ENCODE results near the gene EGFLAM.

EGFLAM gene

DNA sequence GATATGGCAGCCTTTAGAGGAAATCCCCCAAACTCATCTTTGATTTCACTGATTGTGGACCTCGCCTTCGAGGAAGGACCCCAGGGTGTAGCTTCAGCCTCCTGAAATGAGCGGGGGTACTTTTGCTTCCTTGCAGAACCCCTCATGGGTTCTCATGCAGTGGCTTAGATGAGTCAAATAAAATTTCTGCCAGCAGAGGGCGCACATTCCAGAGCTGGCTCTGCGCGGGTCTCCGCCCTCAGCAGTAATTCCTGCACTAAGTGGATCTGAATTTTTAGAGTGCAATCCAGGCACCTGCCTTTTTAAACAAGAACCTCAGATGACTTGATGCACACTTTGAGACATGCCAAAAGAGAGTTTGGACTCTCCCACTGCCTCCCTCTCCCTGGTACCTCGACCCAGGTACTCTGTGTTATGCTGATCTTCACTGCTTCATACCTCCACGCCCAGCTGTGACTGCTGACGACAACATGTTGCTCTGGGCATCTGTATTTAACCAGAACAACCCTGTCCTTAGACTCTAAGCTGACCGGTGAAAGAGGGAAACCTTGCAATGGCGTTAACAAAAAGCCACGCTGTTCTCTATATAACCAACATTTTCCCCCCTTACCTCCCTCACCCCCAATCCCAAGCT lies 7.3 kb downstream of the EGFLAM start:
- DNase-seq (ENCODE audit: low spot score): peak; percentile 29
- peak; percentile 29 for FAIRE-seq

DNA sequence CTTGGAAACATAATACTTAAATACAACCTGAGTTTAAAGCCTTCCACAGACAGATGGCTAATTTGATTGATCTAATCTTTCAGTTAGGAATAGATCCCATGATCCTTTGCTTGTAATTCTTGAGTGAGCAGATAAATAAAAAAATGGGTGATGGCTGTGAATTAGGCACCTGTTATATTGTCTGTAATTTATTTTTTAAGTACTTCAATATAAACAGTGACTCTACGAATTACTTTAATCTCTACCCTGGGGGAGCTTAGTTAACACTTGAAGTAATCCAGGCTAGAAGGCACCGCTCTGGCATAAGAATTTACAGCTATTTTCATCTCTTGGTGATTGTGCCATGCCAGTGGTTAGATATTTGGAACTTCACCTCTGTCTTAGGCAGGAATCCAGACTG lies 9.0 kb downstream of the EGFLAM start:
- FAIRE-seq: no peak
- no peak for DNase-seq (ENCODE audit: low spot score)

DNA sequence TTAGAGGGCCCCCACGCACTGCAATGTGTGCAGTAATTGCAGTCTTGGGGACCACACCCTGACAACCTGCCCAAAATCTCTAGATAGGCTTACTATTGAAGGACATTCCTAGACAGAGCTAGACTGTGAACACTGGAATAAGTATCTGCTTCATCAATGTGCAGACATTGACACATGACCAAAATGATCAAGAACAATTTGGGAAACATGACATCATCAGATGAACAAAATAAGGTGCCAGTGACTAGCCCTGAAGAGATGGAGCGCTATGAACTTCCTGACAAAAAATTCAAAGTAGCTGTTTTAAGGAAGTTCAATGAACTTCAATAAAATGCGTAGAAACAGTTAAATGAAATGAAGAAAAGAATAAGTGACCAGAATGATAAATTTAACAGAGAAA lies 15.3 kb downstream of the EGFLAM start:
- FAIRE-seq (no peak), DNase-seq (ENCODE audit: low spot score) (no peak)

DNA sequence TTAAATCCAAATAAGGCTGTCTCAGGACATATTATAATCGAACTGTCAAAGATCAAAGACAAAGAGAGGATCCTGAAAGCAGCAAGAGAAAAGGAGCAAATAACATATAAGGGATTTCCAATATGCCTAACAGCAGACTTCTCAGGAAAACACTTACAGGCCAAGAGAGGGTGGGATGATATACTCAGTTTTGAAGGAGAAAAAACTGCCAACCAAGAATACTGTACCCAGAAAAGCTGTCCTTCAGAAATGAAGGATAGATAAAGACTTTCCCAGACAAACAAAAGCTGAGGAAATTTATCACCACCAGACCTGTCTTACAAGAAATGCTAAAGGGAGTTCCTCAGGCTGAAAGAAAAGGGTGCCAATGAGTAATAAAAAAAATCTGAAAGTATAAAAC lies 16.0 kb downstream of the EGFLAM start:
- FAIRE-seq: no peak
- DNase-seq (ENCODE audit: low spot score): no peak

DNA sequence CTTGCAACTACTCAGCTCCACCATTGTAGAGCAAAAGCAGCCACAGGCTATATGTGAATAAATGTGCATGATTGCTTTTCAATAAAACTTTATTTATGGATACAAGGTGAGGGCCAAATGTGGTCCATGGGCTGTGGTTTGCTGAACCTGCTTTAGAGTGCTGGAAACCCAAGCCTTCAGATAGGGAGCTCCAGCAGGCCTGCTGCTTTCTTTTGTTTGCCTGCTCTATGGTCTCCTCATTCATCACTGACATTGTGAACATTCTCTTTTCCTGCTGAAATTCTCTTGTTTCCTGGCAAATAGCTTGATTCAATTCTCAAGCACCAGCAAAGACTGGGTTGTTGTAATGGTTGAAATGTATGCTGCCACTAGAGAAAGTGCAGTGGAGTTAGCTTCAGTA lies 26.0 kb downstream of the EGFLAM start:
- FAIRE-seq (no peak), DNase-seq (ENCODE audit: low spot score) (no peak)

DNA sequence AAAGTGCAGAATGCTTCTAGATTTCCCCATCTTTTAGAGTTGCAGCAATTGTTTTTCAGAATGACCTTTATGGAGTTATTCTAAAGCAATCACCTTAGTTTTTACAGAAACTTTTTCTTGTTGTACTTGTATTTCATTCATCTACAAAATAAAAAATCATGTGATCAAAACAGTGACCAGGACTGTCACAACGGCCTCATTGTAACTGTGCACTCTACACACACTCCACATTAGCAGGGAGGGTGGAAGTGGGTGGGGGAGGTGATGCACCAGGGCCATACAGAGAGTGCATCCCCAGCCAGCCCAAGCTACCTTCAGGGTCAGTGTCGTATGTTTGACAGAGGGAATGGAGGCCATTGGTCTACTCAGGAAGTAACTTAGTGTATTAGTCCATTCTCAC lies 26.9 kb downstream of the EGFLAM start:
- DNase-seq (ENCODE audit: low spot score) (no peak), FAIRE-seq (no peak)

DNA sequence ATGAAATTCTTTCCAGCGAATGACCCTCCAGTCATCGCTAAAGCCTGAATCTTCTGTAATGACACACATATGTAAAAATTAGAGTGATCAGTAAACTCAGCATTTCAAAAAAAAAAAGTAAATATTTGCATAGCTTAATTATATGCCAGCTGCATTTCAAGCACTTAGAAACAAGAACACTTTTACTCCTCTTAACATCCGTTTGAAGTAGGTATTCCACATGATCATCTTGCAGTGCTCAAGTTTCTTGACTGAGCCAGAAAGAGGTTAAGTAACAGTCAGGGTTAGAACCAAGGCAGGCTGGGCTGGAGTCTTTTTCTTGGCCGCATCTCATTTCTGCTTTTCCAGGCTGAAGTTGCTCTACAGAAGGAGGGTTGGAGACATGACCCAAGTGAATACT lies 27.6 kb downstream of the EGFLAM start:
- FAIRE-seq (no peak), DNase-seq (ENCODE audit: low spot score) (no peak)

DNA sequence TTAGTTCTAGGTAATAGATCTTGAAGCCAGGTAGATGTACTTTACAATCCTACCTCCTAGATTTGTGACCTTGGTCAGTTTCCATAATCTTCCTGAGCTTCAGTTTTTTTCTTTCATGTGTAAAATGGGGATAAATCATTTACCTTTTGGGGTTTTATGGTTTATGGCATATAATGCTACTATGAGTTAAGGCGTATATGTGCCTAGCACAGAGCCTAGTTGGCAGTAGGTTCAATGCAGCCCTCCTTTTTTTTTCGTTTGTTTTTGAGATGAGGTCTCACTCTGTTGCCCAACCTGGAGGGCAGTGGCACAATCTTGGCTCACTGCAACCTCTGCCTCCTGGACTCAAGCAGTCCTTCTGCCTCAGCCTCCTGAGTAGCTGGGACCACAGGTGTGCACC lies 28.8 kb downstream of the EGFLAM start:
- DNase-seq (ENCODE audit: low spot score) (no peak), FAIRE-seq (no peak)

DNA sequence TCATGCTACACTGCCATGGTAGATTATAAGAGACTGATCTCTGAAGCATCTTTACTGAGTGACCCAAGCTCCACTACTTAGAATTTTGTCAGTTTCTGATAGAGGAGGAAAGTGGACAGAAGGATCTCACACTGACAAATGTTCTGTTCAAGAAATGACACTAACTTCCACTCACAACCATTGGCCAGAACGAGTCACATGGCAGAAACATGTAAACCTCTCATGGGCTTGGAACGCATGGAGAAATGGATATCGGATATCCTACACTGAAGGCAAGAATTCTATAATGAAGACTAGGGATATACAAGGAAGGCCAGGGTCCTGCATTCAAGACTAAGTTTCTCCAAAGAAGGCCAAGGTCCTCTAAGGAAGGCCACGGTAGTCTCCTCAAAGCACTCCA lies 31.1 kb downstream of the EGFLAM start:
- no peak for DNase-seq (ENCODE audit: low spot score)
- no peak for FAIRE-seq

DNA sequence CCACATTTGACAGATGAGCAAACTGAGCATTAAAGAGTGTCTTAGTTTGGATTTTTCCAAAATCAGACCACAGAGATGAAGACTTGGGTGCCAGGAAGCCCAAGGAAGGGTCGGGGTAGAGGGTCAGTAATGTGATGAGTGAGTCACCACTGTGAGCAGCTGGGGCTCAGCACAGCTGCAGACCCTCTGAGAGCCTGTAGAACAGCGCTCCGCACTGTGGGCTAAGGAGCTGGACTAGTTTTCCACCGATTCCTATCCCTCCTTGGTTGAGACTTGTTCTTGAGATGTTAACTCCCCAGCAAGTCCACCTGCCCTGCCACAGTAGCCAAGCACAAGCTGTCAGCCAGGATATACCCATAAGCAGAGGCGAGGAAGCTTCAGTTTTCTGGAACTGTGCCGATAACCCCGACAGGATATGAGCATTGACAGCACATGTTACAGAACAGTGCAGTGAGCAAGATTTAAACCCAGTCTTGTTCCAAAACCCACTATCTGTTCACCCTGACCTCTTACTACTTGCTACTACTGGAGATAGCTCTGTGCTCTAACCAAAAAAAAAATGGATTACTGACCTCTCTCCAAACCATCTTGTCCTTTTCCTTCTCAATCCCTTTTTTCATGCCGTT lies 31.8 kb downstream of the EGFLAM start:
- FAIRE-seq (no peak), DNase-seq (ENCODE audit: low spot score) (no peak)

DNA sequence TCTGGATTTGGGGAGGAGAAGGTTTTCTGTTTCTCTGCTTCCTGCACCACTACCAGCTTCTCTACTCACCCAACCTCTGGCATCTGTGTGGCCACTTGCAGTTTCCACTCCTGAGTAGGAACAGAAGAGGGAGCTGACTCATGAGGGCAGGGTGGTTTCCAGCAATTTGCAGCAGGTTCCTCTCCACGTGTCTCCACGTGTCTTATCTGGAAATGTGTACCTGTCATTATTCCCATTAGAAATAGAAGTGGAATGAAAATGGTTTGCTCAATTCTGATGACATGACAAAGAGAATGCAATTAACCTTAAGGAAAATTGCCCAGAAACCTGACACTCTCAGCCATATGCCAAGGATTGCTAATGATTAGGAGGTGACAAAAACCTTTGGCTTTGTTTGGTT lies 33.0 kb downstream of the EGFLAM start:
- no peak for DNase-seq (ENCODE audit: low spot score)
- FAIRE-seq: no peak

DNA sequence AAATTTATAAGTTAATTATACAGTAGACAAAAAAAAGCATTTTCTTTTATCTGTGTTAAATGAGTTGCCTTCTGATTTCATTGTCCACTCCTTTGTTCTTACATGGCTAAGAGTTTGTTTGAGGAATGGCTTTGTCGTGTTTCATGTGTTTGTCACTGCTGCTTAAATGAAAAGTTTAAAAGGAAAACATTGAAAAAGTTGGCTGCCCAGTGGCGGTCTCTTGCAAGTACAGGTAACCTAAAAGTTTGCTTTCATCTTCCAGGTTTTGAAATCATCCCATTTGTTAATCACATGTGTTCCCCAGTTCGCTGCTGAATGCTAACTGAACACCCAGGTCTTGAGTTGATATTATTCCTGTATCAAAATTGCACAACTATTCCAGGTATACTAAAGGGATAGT lies 33.9 kb downstream of the EGFLAM start:
- FAIRE-seq: no peak
- DNase-seq (ENCODE audit: low spot score): no peak

DNA sequence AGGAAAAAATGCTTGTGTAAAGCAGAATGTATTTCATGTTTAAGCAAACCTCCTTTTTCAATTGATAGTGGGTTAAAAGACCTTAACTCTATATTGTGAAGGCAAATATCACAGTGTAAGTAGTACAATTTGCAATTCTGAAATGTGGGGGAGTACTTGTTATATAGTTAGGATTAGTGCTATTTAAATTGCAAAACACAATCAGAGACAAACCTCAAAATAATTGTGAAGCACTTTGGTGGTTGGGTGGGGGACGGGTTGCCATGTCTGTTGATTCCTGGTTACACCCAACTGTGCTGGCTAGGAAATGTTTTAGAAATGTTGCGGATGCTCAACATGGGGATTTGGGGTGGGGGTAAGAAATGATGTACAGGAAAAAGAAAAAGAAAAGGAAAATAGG lies 37.4 kb downstream of the EGFLAM start:
- DNase-seq (ENCODE audit: low spot score): no peak
- no peak for FAIRE-seq

DNA sequence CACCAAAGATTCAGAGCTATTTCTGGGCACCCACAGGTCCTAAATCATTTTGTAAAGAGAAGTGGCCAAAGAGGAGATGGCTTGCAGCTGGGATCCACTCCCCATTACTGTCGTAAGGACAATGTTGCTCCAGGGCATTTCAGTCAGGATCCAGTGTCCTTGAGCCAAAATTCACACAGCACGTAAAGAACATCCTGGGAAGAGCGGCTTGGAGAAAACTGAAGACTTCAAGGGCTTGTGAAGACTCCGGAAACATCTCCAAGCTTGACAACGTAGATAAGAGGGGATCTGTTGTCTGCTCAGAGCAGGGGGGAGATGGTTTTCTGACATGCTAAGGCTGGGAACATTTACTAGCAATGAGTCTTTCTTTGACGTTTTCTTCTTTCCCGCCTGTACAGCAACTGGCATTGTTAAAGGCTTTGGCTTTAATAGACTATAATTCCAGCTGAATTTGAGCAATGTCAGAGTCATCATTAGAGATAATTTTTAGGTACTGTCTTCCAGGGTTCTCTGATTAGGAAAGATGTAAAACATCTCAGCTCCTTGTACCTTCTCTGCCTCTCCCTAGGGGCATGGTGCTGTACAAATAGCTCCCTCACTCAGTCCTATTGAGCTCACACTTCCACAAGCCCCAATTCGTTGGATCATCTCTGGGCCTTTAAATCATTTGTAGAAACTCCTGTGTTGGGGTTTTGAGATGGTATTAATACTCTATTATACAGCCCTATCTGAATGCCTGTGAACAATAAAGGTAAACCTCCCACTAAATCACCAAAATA lies 39.7 kb downstream of the EGFLAM start:
- FAIRE-seq: no peak
- DNase-seq (ENCODE audit: low spot score): no peak

DNA sequence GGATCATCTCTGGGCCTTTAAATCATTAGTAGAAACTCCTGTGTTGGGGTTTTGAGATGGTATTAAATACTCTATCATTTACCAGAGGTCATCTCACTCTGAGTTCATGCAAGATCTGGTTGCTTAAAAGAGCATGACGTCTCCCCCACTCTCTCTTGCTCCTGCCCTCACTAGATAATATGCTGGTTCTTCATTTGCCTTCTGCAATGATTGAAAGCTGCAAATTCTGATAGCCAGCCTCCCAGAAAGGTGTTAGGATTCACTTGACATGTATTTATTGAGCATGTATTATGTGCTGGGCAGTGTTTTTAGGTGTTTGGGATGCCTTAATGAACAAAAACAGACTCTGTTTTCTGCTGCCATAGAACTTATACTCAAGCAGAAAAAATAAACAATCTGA lies 41.2 kb downstream of the EGFLAM start:
- FAIRE-seq: no peak
- DNase-seq (ENCODE audit: low spot score): no peak

DNA sequence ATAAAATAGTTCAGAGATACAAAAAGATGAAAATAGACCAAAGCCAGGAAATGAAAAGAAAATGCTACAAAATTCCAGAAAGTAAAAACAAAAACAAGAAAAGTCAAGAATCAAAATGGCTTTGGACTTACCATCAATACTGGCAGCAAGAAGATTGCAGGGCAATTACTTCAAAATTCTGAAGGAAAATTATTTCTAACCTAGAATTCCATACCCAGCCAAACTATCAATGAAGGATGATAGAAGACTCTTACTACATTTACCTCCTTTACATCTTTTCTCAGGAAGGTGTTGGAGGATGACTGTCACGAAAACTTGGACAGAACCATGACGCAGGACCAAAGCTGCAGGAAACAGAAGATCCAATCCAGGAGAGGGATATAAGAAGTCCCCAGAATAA lies 46.8 kb downstream of the EGFLAM start:
- FAIRE-seq (no peak), DNase-seq (ENCODE audit: low spot score) (no peak)

DNA sequence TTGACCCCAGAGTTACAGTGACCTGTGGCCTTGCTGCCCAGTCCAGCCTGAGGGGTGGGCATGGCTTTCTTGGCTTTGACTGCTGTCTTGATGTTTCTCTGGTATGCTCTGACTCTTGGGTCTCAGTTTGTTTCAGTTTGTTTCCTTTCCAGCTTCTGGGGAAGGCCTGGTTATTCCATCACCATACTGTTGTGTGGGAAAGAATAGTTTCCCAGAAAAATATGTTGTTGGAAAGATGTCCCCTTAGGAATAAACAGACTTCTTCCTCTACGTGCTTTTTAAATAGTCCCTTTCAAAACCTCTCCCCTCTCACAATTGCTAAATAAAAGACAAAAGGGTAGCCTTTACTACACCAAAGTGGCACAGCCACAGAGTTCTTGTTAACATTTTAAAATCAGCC lies 49.5 kb downstream of the EGFLAM start:
- no peak for DNase-seq (ENCODE audit: low spot score)
- FAIRE-seq: no peak

DNA sequence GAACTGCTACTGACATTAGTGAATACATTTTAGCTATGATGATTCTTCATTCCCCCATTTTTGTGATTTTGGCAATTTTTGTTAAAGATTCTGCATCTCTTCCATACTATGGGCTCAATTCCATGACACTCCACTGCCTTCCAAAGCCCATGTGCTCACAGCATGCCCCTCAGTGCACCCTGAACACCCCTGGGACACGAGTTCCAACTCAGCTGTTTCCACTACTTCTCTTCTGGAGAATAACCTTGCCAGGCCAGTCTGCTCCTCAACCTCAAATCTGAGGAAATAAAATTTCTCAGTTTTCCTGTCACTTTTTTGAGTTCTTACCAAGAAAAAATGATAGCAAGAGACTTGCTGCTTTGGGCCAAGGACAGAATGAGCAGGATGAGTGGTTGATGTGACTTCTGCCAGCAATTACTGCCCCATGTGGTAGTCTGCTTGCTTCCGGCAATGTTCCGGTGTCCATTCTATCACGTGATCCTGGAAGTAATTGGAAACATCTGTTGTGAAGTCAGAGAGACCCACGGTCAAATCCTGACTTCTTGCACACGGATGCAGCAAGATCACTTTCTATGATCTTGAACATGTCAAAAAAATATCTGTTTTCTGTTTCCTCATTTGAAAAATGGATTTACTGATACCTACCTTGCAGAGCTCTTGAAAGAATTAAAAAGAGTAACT lies 58.3 kb downstream of the EGFLAM start:
- no peak for DNase-seq (ENCODE audit: low spot score)
- no peak for FAIRE-seq

DNA sequence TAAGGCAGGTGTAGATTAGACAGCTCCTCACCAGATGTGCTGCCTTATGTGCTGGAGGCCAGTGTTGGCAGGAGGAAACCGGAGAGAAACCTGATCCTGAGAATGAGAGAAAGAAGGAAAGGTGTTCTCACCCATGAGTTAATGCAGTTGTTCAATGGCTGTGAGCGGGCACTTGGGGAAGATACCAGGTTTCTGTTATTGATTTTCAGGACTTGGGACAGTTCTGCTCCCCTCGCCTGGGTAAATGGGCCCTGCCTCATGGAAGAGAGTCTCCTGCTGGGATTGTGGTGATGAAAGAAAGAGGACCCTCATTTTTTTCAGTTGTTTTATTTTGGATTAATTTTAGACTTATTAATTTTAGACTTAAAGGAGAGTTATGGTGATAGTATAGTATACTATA lies 59.5 kb downstream of the EGFLAM start:
- DNase-seq (ENCODE audit: low spot score) (no peak), FAIRE-seq (no peak)

DNA sequence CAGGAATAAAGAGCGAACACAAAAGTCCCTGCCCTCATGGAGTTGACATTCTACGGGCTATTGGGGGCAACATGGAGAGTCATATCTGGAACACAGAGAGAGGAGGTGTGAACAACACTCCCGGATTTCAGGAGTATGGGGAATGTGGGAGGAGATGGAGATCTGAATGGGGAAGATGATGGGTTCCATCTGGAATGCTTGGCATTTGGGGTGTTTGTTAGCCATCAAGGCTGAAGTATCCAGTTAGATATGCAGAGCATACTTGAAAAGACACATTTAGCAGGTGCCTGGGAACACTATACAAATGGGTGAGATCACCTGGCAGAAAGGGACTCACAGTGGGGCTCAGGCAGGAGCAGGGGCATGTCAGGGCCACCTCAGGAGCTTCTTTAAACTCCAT lies 61.1 kb downstream of the EGFLAM start:
- FAIRE-seq (no peak), DNase-seq (ENCODE audit: low spot score) (no peak)

DNA sequence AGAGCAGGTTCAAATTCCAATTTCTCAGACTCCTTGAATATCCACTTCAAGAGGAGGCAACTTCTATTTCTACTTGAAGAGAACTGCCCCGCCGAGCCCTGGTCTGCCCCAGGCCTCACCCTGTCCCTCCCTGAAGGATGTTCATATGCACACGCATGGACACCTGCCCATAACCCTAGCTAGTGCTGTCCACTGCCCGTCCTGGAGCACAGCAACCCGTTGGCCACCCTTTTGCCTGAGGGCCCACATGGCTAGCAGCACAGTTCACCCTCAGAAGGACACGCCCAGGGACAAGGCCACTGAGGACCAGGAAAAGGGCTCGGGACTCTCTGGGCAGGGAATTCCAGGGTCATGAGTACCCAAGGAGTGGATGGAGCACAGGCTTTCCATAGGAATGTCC lies 63.6 kb downstream of the EGFLAM start:
- FAIRE-seq (no peak), DNase-seq (ENCODE audit: low spot score) (no peak)

DNA sequence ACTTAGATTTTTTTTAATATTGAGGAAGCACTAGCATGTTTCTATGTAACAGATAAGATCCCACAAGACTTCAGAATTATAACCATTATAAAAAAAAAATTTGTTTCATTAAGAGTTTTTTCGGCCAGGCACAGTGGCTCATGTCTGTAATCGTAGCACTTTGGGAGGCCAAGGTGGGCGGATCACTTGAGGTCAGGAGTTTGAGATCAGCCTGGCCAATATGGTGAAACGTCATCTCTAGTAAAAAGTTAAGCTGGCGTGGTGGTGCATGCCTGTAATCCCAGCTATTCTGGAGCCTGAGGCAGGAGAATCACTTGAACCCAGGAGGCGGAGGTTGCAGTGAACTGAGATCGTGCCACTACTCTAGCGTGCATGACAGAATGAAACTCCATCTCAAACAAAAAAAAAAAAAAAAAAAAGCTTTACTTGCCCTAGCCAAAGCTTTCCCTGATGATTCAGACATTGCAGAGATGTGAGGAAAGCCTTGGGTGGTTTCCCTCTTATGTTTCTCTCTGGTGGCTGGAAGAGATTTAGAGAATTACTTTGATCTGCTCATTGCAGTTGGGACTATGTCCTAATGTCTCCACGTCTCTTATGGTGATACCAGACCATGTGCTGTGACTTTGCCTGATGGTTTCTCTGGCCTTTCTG lies 65.4 kb downstream of the EGFLAM start:
- FAIRE-seq (no peak), DNase-seq (ENCODE audit: low spot score) (peak; percentile 56)

Measured in RCC 7860 (cell line).